DOHH2 (cell line): ENCODE measurements around the gene IPO7.
"Not testable (repeated sequence)": the region's sequence is repeated elsewhere in the genome, so short reads cannot be mapped to it uniquely, and the experiment has no call there.

Source experiments
- H3F3A ChIP-seq: fragments of 200-600 bp; sonication (generic), shearing (Covaris generic); 2 replicates; pipeline ENCODE4 v1.6.0; 2016; ENCODE audit warnings: antibody characterized with exemption, mild to moderate bottlenecking; ENCODE audit not compliant: control insufficient read depth, insufficient read depth
- H3K27ac ChIP-seq: fragments of 200-600 bp; sonication (generic); 2 replicates; pipeline ENCODE4 v1.5.1; 2014; ENCODE audit warnings: low read depth, mild to moderate bottlenecking, low read length, moderate library complexity
- H3K27me3 ChIP-seq: fragments of 200-600 bp; sonication (generic); 2 replicates; pipeline ENCODE4 v1.6.1; 2014; ENCODE audit warnings: mild to moderate bottlenecking, low read length, mixed read lengths; ENCODE audit not compliant: control insufficient read depth
- H3K36me3 ChIP-seq: fragments of 200-600 bp; sonication (generic); 2 replicates; pipeline ENCODE4 v1.6.1; 2014; ENCODE audit warnings: mild to moderate bottlenecking, low read length, moderate library complexity, mixed read lengths; ENCODE audit not compliant: control insufficient read depth
- H3K4me1 ChIP-seq: fragments of 200-600 bp; sonication (generic); 2 replicates; pipeline ENCODE4 v1.6.1; 2014; ENCODE audit warnings: mild to moderate bottlenecking, low read length, mixed read lengths; ENCODE audit not compliant: control insufficient read depth
- H3K4me2 ChIP-seq: fragments of 200-600 bp; sonication (generic); 2 replicates; pipeline ENCODE4 v1.6.0; 2014; ENCODE audit warnings: mild to moderate bottlenecking, low read length, moderate library complexity
- H3K4me3 ChIP-seq: fragments of 200-600 bp; sonication (generic); 2 replicates; pipeline ENCODE4 v1.5.1; 2014; ENCODE audit warnings: mild to moderate bottlenecking, low read length, mixed read lengths
- H3K79me2 ChIP-seq: fragments of 200-600 bp; sonication (generic); 2 replicates; pipeline ENCODE4 v1.6.1; 2014; ENCODE audit warnings: mild to moderate bottlenecking, low read length, mixed read lengths; ENCODE audit not compliant: control insufficient read depth
- H3K9me2 ChIP-seq: fragments of 200-600 bp; sonication (generic); replicated peaks from 2 replicates; pipeline ENCODE4 v1.6.1; 2014; ENCODE audit warnings: mild to moderate bottlenecking, low read length, mixed read lengths; ENCODE audit not compliant: control insufficient read depth
- H3K9me3 ChIP-seq: fragments of 200-600 bp; sonication (generic); 2 replicates; pipeline ENCODE4 v1.6.1; 2014; ENCODE audit warnings: antibody characterized with exemption, low read length, mixed read lengths; ENCODE audit not compliant: control insufficient read depth, insufficient read depth
- H4K20me1 ChIP-seq: fragments of 200-600 bp; sonication (generic); 2 replicates; pipeline ENCODE4 v1.6.0; 2014; ENCODE audit warnings: low read depth, mild to moderate bottlenecking, antibody characterized with exemption, low read length, moderate library complexity; ENCODE audit not compliant: control insufficient read depth, insufficient read depth
- CTCF ChIP-seq: fragments of 200-600 bp; sonication (generic); IDR thresholded peaks from one replicate; pipeline ENCODE4 v1.5.1; 2014; ENCODE audit warnings: antibody characterized with exemption, mild to moderate bottlenecking, low read depth, low read length; ENCODE audit not compliant: poor library complexity, severe bottlenecking
- EZH2phosphoT487 ChIP-seq: fragments of 200-600 bp; sonication (generic); IDR thresholded peaks from 2 replicates; pipeline ENCODE4 v1.6.1; 2017; ENCODE audit warnings: borderline replicate concordance, mild to moderate bottlenecking, antibody characterized with exemption, low read length, moderate library complexity, mixed read lengths

Gene IPO7

DNA sequence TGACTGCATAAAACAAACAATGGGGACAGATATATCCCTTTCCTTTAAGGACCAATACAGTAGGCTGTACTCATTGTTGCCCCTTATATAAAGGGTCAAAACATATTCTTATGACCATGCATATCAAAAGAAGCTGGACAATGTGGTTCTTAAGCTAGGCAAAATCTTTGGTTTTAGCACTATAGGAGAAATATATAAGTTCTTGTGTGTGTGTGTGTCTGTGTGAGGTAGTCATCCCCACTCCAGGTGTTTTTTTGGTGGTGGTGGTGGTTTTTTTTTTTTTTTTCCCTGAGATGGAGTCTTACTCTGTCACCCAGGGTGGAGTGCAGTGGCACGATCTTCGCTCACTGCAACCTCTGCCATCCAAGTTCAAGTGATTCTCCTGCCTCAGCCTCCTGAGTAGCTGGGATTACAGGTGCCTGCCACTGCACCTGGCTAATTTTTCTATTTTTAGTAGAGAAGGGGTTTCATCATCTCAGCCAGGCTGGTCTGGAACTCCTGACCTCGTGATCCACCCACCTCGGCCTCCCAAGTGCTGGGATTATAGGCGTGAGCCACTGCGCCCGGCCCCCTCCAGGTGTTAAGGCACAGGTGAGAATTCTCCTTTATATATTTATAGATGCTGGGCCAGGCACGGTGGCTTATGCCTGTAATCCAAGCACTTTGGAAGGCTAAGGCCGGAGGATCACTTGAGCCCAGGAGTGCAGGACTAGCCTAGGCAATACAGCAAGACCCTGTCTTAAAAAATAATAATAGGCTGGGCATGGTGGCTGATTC, 64.3 kb downstream of the IPO7 start:
- Histone ChIP-seq H3K36me3 (peaks cover 45% of the 10 kb centered on the region), H3K9me3 (no peaks in the 10 kb centered on the region; the same call in 1 of the 2 replicates), H3K4me3 (no peak overlapping the region), H4K20me1 (no peaks in the 10 kb centered on the region), H3K27me3 (no peaks in the 10 kb centered on the region), H3K27ac (no peak overlapping the region), H3K9me2 (no peaks in the 10 kb centered on the region), H3K4me2 (no peak overlapping the region), H3K79me2 (no peaks in the 10 kb centered on the region), H3F3A (peaks cover 34% of the 10 kb centered on the region), H3K4me1 (no peaks in the 10 kb centered on the region)
- TF ChIP-seq CTCF (no peak), EZH2phosphoT487 (no peak)

GRCh38 chr11:9452023-9452422, 67.6 kb downstream of the IPO7 start:
- not testable (repeated sequence) for H3K4me1 ChIP-seq, H4K20me1 ChIP-seq, H3K9me2 ChIP-seq, H3K27me3 ChIP-seq, H3K27ac ChIP-seq, H3K4me3 ChIP-seq, H3K9me3 ChIP-seq, H3K79me2 ChIP-seq, H3K4me2 ChIP-seq
- H3K36me3 ChIP-seq, result peaks cover 18% of the 10 kb centered on the region
- peaks cover 29% of the 10 kb centered on the region for H3F3A ChIP-seq

GRCh38 chr11:9455722-9456121, 71.3 kb downstream of the IPO7 start:
- Histone ChIP-seq H3K4me2 (no peak overlapping the region), H3K9me3 (no peaks in the 10 kb centered on the region; the same call in 1 of the 2 replicates), H3K27ac (no peak overlapping the region), H4K20me1 (0 out of 2 replicates have a peak, but pooled peaks cover 2% of the 10 kb centered on the region), H3K79me2 (peaks cover 23% of the 10 kb centered on the region), H3K36me3 (peaks cover 10% of the 10 kb centered on the region), H3F3A (peaks cover 21% of the 10 kb centered on the region), H3K4me3 (no peak overlapping the region), H3K4me1 (peaks cover 3% of the 10 kb centered on the region; the same call in 1 of the 2 replicates), H3K27me3 (no peaks in the 10 kb centered on the region), H3K9me2 (no peaks in the 10 kb centered on the region)
- no peak for TF ChIP-seq EZH2phosphoT487
- no peak for TF ChIP-seq CTCF

DNA sequence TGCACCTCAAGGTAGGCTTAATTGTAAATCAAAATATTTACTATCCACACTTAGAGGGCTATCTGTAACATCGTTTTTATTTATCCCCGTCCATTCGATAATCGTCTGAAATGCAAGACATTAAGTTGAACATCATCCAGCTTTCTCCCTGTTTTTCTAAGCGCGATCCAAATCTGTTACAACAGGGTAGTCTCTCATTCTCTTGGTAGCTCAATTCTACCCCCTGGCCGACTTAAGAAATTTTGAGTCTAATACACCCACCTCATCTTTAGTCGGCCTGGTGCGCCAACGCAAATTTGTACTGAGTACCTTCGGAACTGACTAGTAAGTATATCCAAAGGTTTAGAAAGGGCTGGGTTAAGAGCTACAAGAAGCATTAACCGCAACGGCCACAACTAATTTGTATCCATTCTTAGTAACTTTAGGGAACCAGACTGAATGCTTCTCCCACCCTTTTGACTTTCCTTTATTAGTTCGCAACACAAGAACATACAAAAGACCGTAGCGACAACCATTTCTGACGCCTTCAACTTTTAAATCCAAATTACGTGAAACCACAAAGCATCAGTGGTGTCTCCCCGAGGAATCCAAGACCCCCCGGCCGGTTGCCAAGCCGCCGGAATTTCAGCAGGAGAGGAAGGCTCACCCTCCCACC, 75.3 kb downstream of the IPO7 start:
- Histone ChIP-seq H4K20me1 (0 out of 2 replicates have a peak, but pooled peaks cover 2% of the 10 kb centered on the region), H3K4me1 (peaks cover 22% of the 10 kb centered on the region), H3K9me3 (no peaks in the 10 kb centered on the region), H3K36me3 (peaks cover 22% of the 10 kb centered on the region), H3K4me2 (peak overlapping the region; percentile 80), H3K9me2 (no peaks in the 10 kb centered on the region), H3K79me2 (peaks cover 58% of the 10 kb centered on the region), H3K4me3 (peak overlapping the region; percentile 97), H3K27me3 (no peaks in the 10 kb centered on the region), H3K27ac (peak overlapping the region; percentile 82), H3F3A (peaks cover 23% of the 10 kb centered on the region)
- no peak for TF ChIP-seq EZH2phosphoT487
- no peak for TF ChIP-seq CTCF
